H54 (cell line): Measurements from ENCODE around the gene DSCAML1.

Experiments used
- DNase-seq: peaks from one replicate; pipeline ENCODE4 v3.0.0; 2011; ENCODE audit warnings: low spot score, mixed read lengths; ENCODE audit not compliant: insufficient read length
- FAIRE-seq: peaks from 3 replicates; lab custom pipeline; 2011; peaks lifted over from hg19 to GRCh38; lab: Jason Lieb, UNC
- POLR2A ChIP-seq: IDR thresholded peaks from 2 replicates; pipeline ENCODE4 v1.6.1; 2011; ENCODE audit warnings: low read depth, mild to moderate bottlenecking, low read length

Gene DSCAML1

DNA sequence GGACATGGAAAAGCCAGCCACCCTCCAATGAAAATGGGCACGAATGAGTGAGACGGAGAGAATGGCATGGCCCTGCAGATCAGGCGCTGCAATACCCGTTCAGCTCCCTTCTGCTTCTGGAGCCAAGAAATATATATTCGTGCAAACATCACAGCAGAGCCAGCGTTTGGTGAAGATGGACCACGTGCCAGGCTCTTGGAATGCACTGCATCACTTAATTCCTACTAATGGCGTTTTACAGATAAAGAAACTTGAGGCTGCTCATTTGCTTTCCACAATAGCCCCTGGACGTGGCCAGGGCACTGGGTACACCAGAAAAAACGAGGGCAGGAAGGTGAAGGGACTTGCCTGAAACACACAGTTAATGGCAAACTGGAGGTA is 29.2 kb upstream of the DSCAML1 start:
- no peak for FAIRE-seq
- TF ChIP-seq POLR2A = no peak
- no peak for DNase-seq

GRCh38 chr11:117825538-117826189 is 28.6 kb upstream of the DSCAML1 start:
- TF ChIP-seq POLR2A = no peak
- FAIRE-seq = no peak
- no peak for DNase-seq

- no peak for TF ChIP-seq POLR2A
- DNase-seq (no peak), FAIRE-seq (no peak)
Measured at GRCh38 chr11:117824571-117825537, 27.8 kb upstream of the DSCAML1 start, which contains the start of gene FXYD2. FXYD2 (minus strand) TSS chr11:117824744; CDS start chr11:117824678, 66 bp downstream.

- no peak for DNase-seq
- no peak for FAIRE-seq
- no peak for TF ChIP-seq POLR2A
Measured at GRCh38 chr11:117823946-117824420, 27.0 kb upstream of the DSCAML1 start.

DNA sequence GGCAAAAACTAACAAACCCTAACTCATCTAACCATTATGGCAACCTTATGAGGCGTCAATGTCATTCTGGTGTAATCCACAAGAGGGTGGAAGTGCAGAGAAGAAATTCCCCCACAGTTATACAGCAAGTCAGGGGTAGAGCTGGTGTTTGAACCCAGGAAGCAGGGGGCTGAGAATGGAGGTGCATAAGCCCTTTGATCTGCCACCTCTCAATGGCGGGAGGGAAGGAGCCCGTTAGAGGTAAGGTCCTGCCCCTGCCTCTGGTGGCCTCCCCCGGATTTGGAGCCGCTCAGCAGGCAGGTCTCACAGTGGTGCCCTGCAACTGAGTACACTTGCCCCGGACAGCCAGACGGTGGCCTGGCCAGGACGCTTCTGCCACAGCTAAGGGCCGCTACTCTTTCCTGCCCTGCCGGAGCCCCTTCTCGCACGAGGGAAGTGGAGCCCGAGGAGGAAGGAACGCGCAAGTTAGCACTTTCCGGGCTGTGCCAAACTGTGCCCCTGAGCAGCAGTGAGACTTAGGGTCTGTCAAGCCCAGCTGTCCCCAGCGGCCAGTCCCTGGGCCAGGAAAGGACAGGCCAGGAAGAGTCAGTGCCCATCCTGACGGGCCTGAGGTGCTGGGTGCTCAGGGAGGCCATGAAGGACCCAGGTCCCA is 26.4 kb upstream of the DSCAML1 start:
- FAIRE-seq (no peak), DNase-seq (no peak)
- no peak for TF ChIP-seq POLR2A

DNA sequence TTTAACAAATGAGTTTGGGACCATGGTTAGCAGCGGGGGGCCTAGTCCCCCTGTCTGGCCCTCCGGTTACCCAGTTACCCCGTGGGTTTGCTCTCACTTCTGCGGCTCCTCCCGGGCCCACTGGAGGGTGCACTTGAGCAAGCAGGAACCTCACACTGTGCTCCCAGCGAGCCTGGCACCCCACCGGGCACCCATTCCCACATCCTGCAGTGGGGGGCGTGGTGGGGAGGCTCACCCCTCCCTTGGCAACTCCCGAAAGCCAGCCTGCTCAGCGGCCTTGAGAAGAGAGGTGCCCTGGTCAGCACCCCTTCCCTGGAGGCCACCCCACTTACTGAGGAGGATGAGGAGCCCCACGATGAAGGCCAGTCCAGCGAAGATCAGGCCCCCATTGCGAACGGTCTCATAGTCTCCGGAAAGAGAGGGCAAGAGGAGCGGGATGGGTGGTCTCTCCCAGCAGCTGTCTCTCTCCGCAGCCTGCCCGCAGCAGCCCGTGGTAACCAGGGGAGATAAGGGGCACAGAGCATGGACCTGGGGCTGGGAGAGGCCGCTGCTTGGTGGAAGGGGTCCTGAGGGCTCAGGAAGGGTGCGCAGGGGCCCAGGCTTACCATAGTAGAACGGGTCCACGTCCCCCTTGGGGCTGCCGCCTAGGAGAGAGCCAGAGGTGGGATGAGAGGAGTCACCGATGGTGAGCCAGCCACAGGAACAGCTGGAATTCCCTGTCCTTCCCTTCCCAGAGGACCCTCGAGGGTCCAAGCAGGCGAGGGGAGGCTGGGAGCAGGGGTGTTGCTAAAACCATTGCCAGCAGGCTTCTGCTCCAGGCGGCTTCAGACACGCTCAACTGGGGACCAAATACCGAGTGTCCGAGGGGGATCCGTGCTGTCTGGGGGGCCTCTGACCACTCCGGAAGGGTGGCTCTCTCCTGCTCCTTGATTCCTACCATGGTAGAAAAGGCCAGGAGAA is 25.3 kb upstream of the DSCAML1 start:
- FAIRE-seq = no peak
- no peak for DNase-seq
- no peak for TF ChIP-seq POLR2A

GRCh38 chr11:117821431-117821830 is 24.4 kb upstream of the DSCAML1 start:
- TF ChIP-seq POLR2A = no peak
- FAIRE-seq (no peak), DNase-seq (no peak)

- FAIRE-seq = no peak
- no peak for TF ChIP-seq POLR2A
Measured at GRCh38 chr11:117820516-117820915, 23.5 kb upstream of the DSCAML1 start.

DNA sequence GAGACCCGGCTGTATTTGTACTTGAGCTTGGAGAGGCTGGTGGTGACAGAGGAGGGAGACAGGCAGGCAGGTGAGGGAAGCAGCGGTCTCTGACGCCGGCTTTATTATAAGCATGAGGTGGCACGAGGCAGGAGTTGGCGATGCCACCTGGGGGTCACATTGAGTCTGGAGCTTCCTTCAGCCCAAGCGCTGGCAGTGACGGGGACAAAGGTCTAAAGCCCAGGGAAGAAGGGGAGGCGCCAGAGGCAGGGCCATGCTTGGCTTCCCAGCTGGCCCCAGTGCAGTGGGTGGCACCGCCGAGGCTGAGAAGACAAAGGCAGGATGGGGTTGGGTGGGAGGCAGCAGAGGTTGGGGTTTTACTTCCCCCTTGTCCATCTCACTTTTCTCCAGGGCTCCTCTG is 23.1 kb upstream of the DSCAML1 start:
- FAIRE-seq (no peak), DNase-seq (no peak)
- TF ChIP-seq POLR2A = no peak

More at GRCh38 chr11:117820516-117820915, 23.5 kb upstream of the DSCAML1 start:
- DNase-seq = no peak

GRCh38 chr11:117819096-117820040 is 22.4 kb upstream of the DSCAML1 start:
- DNase-seq (no peak), FAIRE-seq (no peak)
- TF ChIP-seq POLR2A = no peak

GRCh38 chr11:117818041-117818873 is 21.2 kb upstream of the DSCAML1 start:
- no peak for FAIRE-seq
- no peak for TF ChIP-seq POLR2A
- DNase-seq = no peak
